GM19397 (cell line): Measurements from ENCODE around the gene ARHGEF28.

Experiments
- ATAC-seq: cut with Tn5 transposase; IDR thresholded peaks from one replicate; pipeline ENCODE4 v1.9.1; 2021; ENCODE audit warnings: mild to moderate bottlenecking, moderate library complexity; ENCODE audit not compliant: unreplicated experiment

ARHGEF28 gene

DNA sequence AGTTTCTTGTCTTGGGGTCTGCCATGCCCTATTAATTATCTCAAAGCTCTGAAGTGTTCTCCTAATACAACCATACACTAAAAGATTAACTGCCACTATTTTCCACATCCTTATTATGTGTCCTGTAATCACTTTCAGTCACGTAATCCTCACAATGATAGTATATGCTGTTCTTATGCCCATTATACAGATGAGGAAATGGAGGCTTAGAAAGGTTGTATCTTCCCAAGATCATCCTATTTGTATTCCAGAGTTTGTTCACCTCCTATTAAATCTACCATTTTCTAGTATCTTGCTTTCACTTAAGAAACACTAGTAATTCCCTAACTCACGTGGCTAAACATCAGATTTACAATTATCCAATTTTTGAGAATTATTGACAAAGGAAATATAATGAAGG, 2.9 kb upstream of the ARHGEF28 start:
- no peak for ATAC-seq

GRCh38 chr5:73623901-73624404, 2.0 kb upstream of the ARHGEF28 start:
- no peak for ATAC-seq

DNA sequence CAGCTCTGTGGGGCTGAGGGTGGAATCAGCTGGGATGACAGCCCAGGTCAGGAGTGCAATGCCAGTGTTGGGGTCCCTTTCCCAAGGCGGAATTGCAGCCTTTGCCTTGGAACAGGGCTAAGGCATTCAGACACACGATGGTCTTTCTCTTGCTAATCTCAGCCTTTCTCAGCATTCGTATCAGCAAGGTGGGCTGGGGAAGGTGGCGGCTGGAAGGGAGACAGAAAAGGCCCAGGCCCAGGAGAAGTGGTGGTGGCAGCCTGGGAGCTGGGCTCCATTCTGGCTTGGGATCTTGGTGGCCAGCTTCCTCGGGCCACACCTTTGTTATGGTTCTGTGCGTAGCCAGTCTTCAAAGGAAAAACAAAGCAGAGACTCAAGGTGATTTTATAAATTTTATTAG, 1.1 kb upstream of the ARHGEF28 start:
- ATAC-seq, result no peak

DNA sequence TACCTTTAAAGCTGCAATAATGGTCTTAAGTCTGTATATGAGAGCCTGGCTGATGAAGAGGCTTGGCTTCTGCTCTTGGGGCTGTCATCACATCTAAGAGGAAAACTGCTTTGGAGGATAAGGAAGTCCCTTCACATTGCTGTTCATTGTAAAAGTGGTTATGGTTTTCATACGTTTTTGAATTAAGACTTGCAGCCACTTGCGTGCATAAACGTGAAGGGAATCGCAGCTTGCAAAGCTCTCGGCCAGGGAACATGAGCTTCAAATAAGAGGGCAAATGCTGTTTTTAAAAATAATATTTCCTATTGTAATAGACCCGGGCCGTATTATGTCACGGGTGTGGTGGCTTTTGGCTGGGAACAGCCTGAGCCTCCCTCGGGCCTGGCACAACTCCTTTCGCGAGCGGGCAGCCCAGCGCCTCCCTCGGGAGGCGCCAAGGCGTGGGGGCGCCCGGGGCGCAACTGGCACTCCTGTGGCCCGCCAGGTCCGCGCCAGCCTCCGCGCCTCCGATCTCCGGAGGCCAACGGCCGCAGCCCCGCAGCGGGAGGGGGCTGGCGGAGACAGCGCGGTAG, 538 bp upstream of the ARHGEF28 start:
- ATAC-seq, result no peak

GRCh38 chr5:73626814-73627313, 868 bp downstream of the ARHGEF28 start:
- ATAC-seq, result no peak

- no peak for ATAC-seq
Measured at GRCh38 chr5:73629456-73629855, 3.5 kb downstream of the ARHGEF28 start.

DNA sequence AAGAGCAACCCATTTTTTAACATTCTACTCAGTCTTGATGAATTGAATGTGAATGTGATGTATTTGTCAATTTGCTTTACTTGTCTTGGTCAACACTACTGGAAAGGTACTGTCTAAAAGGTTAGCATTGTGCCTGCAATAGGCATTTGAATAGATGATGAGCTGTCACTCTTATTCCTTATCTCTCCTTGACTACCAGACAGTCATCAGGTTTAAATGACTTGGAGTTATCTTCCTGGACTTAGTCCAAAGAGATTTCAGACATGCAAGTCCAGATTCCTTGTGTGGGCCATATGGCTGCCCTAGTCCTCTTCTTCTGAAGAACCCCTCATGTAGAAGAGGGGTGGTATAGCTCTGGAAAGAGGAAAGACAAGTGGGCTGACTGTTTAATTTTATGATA, 4.8 kb downstream of the ARHGEF28 start:
- ATAC-seq, result no peak

DNA sequence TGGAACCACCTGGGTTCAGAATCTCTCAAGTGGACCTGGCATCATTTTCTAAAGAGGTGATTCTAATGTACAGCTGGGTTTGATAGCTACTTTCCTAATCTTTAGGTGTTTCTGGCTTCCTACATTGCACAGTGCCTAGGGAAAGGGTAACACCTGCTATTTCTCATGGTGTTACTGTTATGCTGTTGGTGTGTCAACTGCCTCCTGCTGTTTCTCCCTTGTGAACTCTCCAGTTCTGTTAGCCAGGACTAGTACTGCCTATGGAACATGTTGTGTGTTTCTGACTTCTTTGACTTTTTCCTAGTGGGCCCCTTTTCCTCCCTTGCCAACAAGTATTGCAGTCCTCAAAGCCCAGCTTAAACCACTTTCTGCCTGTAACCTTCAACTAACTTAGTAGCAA, 5.5 kb downstream of the ARHGEF28 start:
- ATAC-seq, result no peak

DNA sequence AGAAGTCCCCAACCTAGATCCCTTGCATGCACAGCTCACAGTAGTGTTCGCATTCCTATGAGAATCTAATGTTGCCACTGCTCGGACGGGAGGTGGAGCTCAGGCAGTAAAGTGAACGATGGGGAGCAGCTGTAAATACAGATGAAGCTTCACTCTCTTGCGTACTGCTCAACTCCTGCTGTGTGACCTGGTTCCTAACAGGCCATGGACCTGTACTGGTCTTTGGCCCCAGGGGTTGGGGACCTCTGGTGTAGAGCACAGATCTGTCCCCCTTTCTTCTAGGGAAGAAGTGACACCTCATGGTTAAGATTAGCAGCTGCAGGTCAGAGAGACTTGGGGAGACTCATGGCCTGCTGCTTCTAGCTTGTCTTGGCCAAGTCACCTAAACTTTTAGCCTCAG, 7.1 kb downstream of the ARHGEF28 start:
- ATAC-seq, result no peak

DNA sequence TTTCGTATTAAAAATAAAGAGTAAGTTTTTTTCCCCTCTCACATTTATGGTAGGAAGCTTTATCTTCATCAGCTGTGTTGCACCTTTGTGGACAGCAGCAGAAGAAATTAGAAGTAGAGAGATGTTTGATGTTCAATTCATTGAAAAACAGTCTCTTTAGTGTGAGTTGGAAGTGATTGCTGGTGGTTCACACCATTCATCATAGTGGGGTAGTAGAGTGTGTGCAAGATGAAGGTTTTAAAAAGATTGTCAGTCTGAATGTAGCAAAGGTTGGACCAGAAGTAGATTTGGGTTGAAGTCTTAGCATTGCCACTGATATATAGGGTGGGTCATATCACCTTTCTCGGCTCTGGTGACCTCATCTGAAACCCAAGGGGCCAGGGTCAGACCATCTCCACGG, 10.4 kb downstream of the ARHGEF28 start:
- ATAC-seq, result no peak

GRCh38 chr5:73637565-73637964, 11.6 kb downstream of the ARHGEF28 start:
- ATAC-seq, result no peak

GRCh38 chr5:73638344-73639095, 12.5 kb downstream of the ARHGEF28 start:
- ATAC-seq, result no peak

- no peak for ATAC-seq
Measured at GRCh38 chr5:73640861-73641320, 14.9 kb downstream of the ARHGEF28 start.

GRCh38 chr5:73641811-73642210, 15.8 kb downstream of the ARHGEF28 start:
- ATAC-seq, result no peak

GRCh38 chr5:73642344-73642743, 16.3 kb downstream of the ARHGEF28 start:
- no peak for ATAC-seq

DNA sequence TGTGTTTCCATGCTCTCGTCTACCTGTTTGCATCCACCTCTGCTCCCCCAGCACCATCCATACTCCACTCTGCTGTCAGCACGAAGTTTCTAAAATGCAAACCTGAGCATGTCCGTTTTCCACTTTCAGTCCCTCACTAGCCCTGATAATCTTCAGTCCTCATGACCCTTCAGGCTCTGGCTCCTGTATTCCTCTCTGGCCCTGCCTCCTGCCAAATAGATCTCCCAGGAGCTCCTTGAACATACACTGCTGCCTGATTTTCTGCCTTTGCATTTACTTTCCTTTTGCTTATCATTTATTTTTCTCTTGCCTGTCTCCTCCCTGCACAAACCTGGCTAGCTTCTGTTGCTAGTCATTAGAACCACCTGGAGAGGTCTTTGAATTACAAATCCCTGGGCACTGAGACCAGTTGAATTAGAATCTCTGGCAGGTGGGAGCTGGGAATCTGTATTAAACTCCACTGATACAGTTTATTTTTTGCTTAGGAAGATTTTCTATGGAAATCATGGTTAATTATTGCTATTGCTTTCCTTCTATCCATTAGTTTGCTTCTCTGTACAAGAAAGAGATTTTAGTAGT, 18.5 kb downstream of the ARHGEF28 start:
- ATAC-seq, result no peak

- ATAC-seq, result no peak
Measured at GRCh38 chr5:73647721-73648120, 21.7 kb downstream of the ARHGEF28 start.

DNA sequence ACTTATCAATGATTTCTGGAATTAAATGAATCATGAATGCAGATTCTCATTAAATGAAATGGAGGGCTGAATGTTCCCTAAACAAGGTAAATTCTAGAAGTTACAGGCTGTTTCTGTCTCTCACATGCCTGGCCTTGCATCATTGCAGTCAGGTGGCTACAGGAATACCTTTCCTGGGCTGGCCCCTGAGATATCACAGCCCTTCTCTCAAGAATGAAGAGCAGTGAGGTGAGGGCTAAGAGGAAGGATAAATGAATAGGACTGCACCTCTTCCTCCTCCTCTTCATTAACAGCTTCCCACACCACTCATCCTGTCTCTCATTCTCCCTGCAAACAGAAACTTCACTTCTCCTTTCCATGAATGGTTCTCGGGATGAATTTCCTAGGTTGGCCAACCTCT, 22.5 kb downstream of the ARHGEF28 start:
- ATAC-seq, result no peak

GRCh38 chr5:73649926-73650325, 23.9 kb downstream of the ARHGEF28 start:
- no peak for ATAC-seq

DNA sequence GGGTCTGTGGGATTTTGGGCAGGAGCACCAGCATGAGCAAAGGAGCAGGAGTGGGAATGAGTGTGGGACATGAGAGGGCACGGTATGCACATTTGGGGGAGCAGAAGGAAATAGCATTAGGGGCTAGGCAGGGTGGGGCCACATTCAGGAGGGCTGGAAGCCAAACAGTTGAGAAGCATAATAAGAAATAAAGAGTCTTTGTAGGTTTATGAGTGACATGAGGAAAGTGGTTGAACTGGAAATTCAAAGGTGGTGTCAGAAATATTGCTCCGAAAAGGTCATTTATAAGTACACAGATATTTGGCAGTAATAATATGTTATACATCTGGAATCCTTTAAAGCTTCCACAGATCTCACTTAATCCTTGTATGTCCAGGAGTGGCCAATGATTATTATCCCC, 26.4 kb downstream of the ARHGEF28 start:
- no peak for ATAC-seq

- ATAC-seq, result no peak
Measured at GRCh38 chr5:73654171-73654811, 28.3 kb downstream of the ARHGEF28 start.
